ENCODE measurements around the gene TTBK1.

The TTBK1 gene

DNA sequence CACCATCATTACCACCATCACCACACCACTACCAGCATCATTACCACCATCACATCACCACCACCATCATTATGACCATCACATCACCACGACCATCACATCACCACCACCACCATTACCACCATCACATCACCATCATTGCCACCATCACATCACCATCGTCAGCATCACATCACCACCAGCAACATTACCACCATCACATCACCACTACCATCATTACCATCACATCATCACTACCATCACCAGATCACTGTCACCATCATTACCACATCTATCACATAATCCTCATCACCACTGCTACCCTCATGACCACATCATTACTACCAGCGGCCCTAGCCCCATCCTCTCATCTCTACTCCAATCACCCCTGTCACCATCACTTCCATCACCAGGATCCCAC, 51.3 kb downstream of the TTBK1 start:
- CTCF ChIA-PET: interaction anchor here (3.7 kb wide), 1 partner anchor 13 kb away, joined by 24 read pairs; the partner anchor contains the start of gene CRIP3
- DNase-seq (ENCODE audit: extremely low spot score): no peak
- POLR2A ChIA-PET: no interaction called here
- TF ChIP-seq, protein P1, sequence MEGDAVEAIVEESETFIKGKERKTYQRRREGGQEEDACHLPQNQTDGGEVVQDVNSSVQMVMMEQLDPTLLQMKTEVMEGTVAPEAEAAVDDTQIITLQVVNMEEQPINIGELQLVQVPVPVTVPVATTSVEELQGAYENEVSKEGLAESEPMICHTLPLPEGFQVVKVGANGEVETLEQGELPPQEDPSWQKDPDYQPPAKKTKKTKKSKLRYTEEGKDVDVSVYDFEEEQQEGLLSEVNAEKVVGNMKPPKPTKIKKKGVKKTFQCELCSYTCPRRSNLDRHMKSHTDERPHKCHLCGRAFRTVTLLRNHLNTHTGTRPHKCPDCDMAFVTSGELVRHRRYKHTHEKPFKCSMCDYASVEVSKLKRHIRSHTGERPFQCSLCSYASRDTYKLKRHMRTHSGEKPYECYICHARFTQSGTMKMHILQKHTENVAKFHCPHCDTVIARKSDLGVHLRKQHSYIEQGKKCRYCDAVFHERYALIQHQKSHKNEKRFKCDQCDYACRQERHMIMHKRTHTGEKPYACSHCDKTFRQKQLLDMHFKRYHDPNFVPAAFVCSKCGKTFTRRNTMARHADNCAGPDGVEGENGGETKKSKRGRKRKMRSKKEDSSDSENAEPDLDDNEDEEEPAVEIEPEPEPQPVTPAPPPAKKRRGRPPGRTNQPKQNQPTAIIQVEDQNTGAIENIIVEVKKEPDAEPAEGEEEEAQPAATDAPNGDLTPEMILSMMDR (IDR thresholded peaks at IDR 0.05; ENCODE audit: control extremely low read depth, extremely low read depth, low read depth, missing control alignments): no peak

DNA sequence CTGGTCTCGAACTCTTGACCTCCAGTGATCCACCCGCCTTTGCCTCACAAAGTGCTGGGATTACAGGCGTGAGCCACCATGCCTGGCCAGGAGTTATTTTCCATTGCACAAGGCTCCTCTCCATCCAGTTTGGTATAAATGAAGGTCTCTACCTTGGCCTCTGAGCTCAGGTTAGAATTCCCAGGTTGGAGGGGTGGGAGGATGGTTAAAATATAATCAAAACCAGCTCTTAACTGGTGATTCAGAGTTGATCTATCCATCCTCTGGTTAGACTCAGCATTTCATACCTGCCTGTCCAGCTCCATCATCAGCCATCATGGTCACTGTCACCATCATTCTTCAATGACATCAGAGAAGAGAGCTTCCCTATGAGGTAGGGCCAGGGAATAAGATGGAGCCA, 52.2 kb downstream of the TTBK1 start:
- CTCF ChIA-PET: interaction anchor here (1.2 to 3.7 kb wide), 3 partner anchors 12 to 66 kb away, joined by 4 to 24 read pairs (median 11); partner anchors contain the start of genes CRIP3 and DNPH1
- no peak for DNase-seq (ENCODE audit: extremely low spot score)
- TF ChIP-seq, protein P1 (IDR thresholded peaks at IDR 0.05; ENCODE audit: control extremely low read depth, extremely low read depth, low read depth, missing control alignments): no peak
- POLR2A ChIA-PET: interaction anchor here (1.1 kb wide), 1 partner anchor 26 kb away, joined by 3 read pairs; no protein-coding TSS in a partner anchor

DNA sequence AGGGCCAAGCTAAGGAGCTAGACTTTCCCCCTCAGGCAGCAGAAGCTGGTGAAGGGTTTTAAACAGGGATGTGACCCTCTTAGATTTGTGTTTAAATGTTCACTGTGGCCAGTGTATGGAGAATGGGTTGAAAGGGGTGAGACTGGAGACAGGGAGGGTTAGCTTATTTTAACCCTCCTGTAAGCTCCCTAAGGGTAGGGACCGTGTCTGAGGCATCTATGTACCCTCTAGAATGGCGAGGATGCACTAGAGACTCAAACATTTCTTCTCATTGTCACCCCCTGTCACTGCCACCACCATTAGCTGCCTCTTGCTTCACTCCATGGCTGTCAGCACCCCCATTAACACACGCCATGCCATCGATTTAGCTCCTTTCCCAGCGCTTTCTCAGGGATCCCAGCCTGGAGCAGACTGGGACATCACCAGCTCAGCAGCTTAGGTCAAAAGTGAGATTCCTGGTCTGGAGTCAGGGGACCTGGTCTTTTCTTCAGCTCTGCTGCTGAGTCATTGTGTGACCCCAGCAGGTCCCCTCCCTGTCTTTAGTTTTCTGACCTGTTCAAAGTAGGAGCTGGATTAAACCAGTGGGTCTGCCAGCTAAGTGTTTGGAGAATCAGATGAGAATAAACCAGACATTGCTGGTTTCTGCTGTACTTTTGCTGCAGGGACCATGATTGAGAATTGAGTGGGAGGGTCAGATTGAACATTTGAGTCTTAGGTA, 53.7 kb downstream of the TTBK1 start:
- TF ChIP-seq, protein P1 (IDR thresholded peaks at IDR 0.05; ENCODE audit: control extremely low read depth, extremely low read depth, low read depth, missing control alignments): no peak
- POLR2A ChIA-PET: interaction anchor here (0.6 kb wide), 1 partner anchor 9 kb away, joined by 3 read pairs; no protein-coding TSS in a partner anchor
- CTCF ChIA-PET: interaction anchor here (0.8 to 3.7 kb wide), 7 partner anchors 10 to 241 kb away, joined by 3 to 24 read pairs (median 6); partner anchors contain the start of gene CRIP3
- no peak for DNase-seq (ENCODE audit: extremely low spot score)

DNA sequence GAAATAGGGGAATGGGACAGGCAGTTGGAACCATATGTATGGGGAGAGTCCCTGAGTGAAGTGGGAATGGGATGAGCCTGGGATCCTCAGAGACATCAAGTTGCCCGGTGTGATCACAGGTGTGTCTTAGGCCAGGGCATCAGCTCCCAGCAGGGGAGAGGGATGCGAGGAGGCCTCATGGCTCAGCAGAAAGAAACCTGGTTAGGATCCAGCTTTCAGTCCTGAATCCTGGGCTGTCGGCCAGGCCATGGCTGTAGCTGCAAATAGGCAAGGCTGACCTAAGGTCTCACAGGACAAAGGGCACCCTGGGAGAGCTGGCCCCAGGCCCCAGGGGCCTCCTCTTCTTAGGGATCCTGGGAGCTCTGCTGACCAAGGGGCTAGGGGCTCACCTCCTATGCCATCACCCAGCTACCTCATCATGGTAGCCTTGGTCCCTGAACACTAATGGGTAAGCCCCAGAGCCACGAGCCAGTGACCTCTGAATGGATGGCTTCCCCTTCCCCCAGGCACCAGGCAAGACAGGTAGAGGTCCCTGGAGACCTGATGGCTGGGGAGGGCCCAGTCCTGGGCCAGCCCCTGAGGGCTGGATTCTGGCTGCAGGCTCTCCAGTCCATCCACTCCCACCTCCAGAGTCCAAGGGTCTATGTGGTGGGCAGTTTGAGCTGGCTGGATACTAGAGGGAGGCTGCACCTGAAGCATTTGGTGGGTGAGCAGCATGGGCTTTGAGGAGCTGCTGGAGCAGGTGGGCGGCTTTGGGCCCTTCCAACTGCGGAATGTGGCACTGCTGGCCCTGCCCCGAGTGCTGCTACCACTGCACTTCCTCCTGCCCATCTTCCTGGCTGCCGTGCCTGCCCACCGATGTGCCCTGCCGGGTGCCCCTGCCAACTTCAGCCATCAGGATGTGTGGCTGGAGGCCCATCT, 54.6 kb downstream of the TTBK1 start, which contains the start of gene SLC22A7:
Gene SLC22A7 (plus strand): TSS at position 617 of the 921 bp plus-strand sequence. CDS start 99 bp downstream, at position 716.
- no peak for DNase-seq (ENCODE audit: extremely low spot score)
- TF ChIP-seq, protein P1 (IDR thresholded peaks at IDR 0.05; ENCODE audit: control extremely low read depth, extremely low read depth, low read depth, missing control alignments): no peak
- CTCF ChIA-PET: interaction anchor here (1.0 to 3.7 kb wide), 7 partner anchors 10 to 240 kb away, joined by 3 to 24 read pairs (median 6); partner anchors contain the start of gene CRIP3
- POLR2A ChIA-PET: no interaction called here

DNA sequence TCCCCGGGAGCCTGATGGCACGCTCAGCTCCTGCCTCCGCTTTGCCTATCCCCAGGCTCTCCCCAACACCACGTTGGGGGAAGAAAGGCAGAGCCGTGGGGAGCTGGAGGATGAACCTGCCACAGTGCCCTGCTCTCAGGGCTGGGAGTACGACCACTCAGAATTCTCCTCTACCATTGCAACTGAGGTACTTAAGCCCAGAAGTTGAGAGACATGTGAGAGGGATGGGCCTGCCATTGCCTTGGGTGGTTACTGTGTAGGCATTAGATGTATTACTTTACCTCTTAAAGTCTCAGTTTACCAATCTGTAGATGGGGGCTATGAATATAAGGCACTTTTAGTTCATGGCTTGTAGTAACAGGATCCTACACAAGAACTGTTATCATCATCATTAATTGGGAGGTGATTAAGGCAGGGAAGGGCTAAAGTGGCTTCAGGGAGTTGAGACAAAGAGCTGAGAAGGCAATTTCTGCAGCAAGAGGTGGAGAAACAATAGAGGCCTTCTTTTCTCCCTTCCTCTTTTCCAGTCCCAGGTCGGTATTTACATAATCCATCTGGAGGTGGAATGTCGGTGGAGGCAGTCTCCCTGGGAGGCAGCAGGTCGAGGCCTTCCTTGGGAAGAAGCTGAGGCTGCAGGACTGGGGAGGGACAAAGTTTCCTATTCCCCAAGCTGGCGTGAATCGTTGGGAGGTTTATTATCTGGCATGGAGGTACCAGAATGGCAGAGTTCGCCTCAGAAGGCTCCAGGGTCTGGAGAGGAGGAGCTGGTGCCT, 55.5 kb downstream of the TTBK1 start:
- ChIA-PET CTCF (interaction anchor here (0.9 to 1.7 kb wide), 4 partner anchors 11 to 36 kb away, joined by 3 to 6 read pairs (median 4); no protein-coding TSS in a partner anchor), POLR2A (no interaction called here)
- no peak for DNase-seq (ENCODE audit: extremely low spot score)
- TF ChIP-seq, protein P1 (IDR thresholded peaks at IDR 0.05; ENCODE audit: control extremely low read depth, extremely low read depth, low read depth, missing control alignments): no peak
